ENCODE data around the gene DYDC1. TPM values are rescaled to one million over a fixed set of nuclear protein-coding genes. Genes with fewer than 3 reads are reported as not detected.
"Not testable (repeated sequence)": the region's sequence is repeated elsewhere in the genome, so short reads cannot be mapped to it uniquely, and the experiment has no call there.

The DYDC1 gene
- total RNA-seq, 1 experiment from 2014 or later, result not detected

- in situ Hi-C loops (cut with HindIII; ENCODE audit: low sequenced_read_pairs), result no loop called here
- DNase-seq (ENCODE audit: low spot score), result no peak
Observed at GRCh38 chr10:80351220-80351619, 5.3 kb downstream of the DYDC1 start.

GRCh38 chr10:80350251-80350650 is 6.3 kb downstream of the DYDC1 start:
- no peak for DNase-seq (ENCODE audit: low spot score)
- in situ Hi-C loops (cut with HindIII; ENCODE audit: low sequenced_read_pairs), result no loop called here

- DNase-seq (ENCODE audit: low spot score), result no peak
- in situ Hi-C loops (cut with HindIII; ENCODE audit: low sequenced_read_pairs), result no loop called here
Observed at GRCh38 chr10:80344912-80345311, 11.6 kb downstream of the DYDC1 start.

- in situ Hi-C loops (cut with HindIII; ENCODE audit: low sequenced_read_pairs), result no loop called here
Observed at GRCh38 chr10:80344276-80344675, 12.3 kb downstream of the DYDC1 start.

GRCh38 chr10:80333983-80334382 is 22.6 kb downstream of the DYDC1 start:
- DNase-seq (ENCODE audit: low spot score), result peak; percentile 16
- in situ Hi-C loops (cut with HindIII; ENCODE audit: low sequenced_read_pairs), result no loop called here

More at GRCh38 chr10:80344276-80344675, 12.3 kb downstream of the DYDC1 start:
- no peak for DNase-seq (ENCODE audit: low spot score)

- in situ Hi-C loops (cut with HindIII; ENCODE audit: low sequenced_read_pairs), result no loop called here
Observed at GRCh38 chr10:80324891-80325364, 31.6 kb downstream of the DYDC1 start.

GRCh38 chr10:80324086-80324485 is 32.5 kb downstream of the DYDC1 start:
- DNase-seq (ENCODE audit: low spot score), result no peak
- in situ Hi-C loops (cut with HindIII; ENCODE audit: low sequenced_read_pairs), result no loop called here

More at GRCh38 chr10:80324891-80325364, 31.6 kb downstream of the DYDC1 start:
- no peak for DNase-seq (ENCODE audit: low spot score)

GRCh38 chr10:80323311-80323710 is 33.2 kb downstream of the DYDC1 start:
- DNase-seq (ENCODE audit: low spot score), result no peak
- in situ Hi-C loops (cut with HindIII; ENCODE audit: low sequenced_read_pairs), result no loop called here

- in situ Hi-C loops (cut with HindIII; ENCODE audit: low sequenced_read_pairs), result no loop called here
- no peak for DNase-seq (ENCODE audit: low spot score)
Observed at GRCh38 chr10:80322711-80323110, 33.8 kb downstream of the DYDC1 start.

GRCh38 chr10:80322158-80322557 is 34.4 kb downstream of the DYDC1 start:
- in situ Hi-C loops (cut with HindIII; ENCODE audit: low sequenced_read_pairs), result no loop called here
- DNase-seq (ENCODE audit: low spot score), result no peak

GRCh38 chr10:80321183-80321582 is 35.4 kb downstream of the DYDC1 start:
- DNase-seq (ENCODE audit: low spot score), result no peak
- in situ Hi-C loops (cut with HindIII; ENCODE audit: low sequenced_read_pairs), result no loop called here

GRCh38 chr10:80320377-80320776 is 36.2 kb downstream of the DYDC1 start:
- DNase-seq (ENCODE audit: low spot score), result no peak
- in situ Hi-C loops (cut with HindIII; ENCODE audit: low sequenced_read_pairs), result no loop called here

GRCh38 chr10:80319725-80320290 is 36.7 kb downstream of the DYDC1 start:
- in situ Hi-C loops (cut with HindIII; ENCODE audit: low sequenced_read_pairs), result no loop called here
- DNase-seq (ENCODE audit: low spot score), result no peak

- no peak for DNase-seq (ENCODE audit: low spot score)
- in situ Hi-C loops (cut with HindIII; ENCODE audit: low sequenced_read_pairs), result no loop called here
Observed at GRCh38 chr10:80319318-80319717, 37.2 kb downstream of the DYDC1 start.

- in situ Hi-C loops (cut with HindIII; ENCODE audit: low sequenced_read_pairs), result no loop called here
- no peak for DNase-seq (ENCODE audit: low spot score)
Observed at GRCh38 chr10:80318742-80319141, 37.8 kb downstream of the DYDC1 start.

- DNase-seq (ENCODE audit: low spot score), result no peak
- in situ Hi-C loops (cut with HindIII; ENCODE audit: low sequenced_read_pairs), result no loop called here
Observed at GRCh38 chr10:80315391-80315790, 41.2 kb downstream of the DYDC1 start.

- DNase-seq (ENCODE audit: low spot score), result no peak
- in situ Hi-C loops (cut with HindIII; ENCODE audit: low sequenced_read_pairs), result no loop called here
Observed at GRCh38 chr10:80313523-80313922, 43.0 kb downstream of the DYDC1 start.

- in situ Hi-C loops (cut with HindIII; ENCODE audit: low sequenced_read_pairs); DNase-seq (ENCODE audit: low spot score): not testable (repeated sequence)
Observed at GRCh38 chr10:80305989-80306388, 50.6 kb downstream of the DYDC1 start.

GRCh38 chr10:80296942-80297341 is 59.6 kb downstream of the DYDC1 start:
- in situ Hi-C loops (cut with HindIII; ENCODE audit: low sequenced_read_pairs), result no loop called here
- DNase-seq (ENCODE audit: low spot score), result no peak

GRCh38 chr10:80292607-80293239 is 63.8 kb downstream of the DYDC1 start:
- no peak for DNase-seq (ENCODE audit: low spot score)
- in situ Hi-C loops (cut with HindIII; ENCODE audit: low sequenced_read_pairs), result no loop called here
